GM18505 (cell line): ENCODE measurements around the gene SMIM35.

Source experiments
- ATAC-seq: cut with Tn5 transposase; IDR thresholded peaks from one replicate; pipeline ENCODE4 v1.9.1; 2021; ENCODE audit not compliant: unreplicated experiment
- POLR2A ChIP-seq: IDR thresholded peaks from 4 replicates; pipeline ENCODE4 v1.6.1; 2011; ENCODE audit warnings: borderline replicate concordance; ENCODE audit not compliant: insufficient read depth, insufficient read length; ENCODE audit errors: extremely low read depth

SMIM35 gene

GRCh38 chr11:118086913-118087768 lies at the start of gene SMIM35:
SMIM35 (minus strand) TSS chr11:118086963; CDS start chr11:118086757, 206 bp downstream.
- ATAC-seq: no peak
- TF ChIP-seq POLR2A: no peak

- no peak for TF ChIP-seq POLR2A
- no peak for ATAC-seq
These were observed 49.6 kb upstream of the SMIM35 start for GRCh38 chr11:118136341-118136740.

GRCh38 chr11:118135796-118136165 lies 49.0 kb upstream of the SMIM35 start:
- ATAC-seq: no peak
- no peak for TF ChIP-seq POLR2A

- TF ChIP-seq POLR2A: no peak
- no peak for ATAC-seq
These were observed 48.5 kb upstream of the SMIM35 start for GRCh38 chr11:118135051-118135795.

GRCh38 chr11:118133816-118134215 lies 47.1 kb upstream of the SMIM35 start:
- TF ChIP-seq POLR2A: no peak
- ATAC-seq: no peak

GRCh38 chr11:118132385-118133151 lies 45.8 kb upstream of the SMIM35 start:
- no peak for ATAC-seq

GRCh38 chr11:118129471-118130172 lies 42.9 kb upstream of the SMIM35 start:
- no peak for TF ChIP-seq POLR2A
- no peak for ATAC-seq

More at GRCh38 chr11:118132385-118133151, 45.8 kb upstream of the SMIM35 start:
- TF ChIP-seq POLR2A: no peak

- ATAC-seq: no peak
- no peak for TF ChIP-seq POLR2A
These were observed 42.1 kb upstream of the SMIM35 start for GRCh38 chr11:118128721-118129470.

GRCh38 chr11:118128310-118128709 lies 41.5 kb upstream of the SMIM35 start:
- no peak for ATAC-seq
- no peak for TF ChIP-seq POLR2A

GRCh38 chr11:118126082-118126838 lies 39.5 kb upstream of the SMIM35 start:
- no peak for ATAC-seq
- TF ChIP-seq POLR2A: peak; percentile 45

- no peak for TF ChIP-seq POLR2A
These were observed 38.3 kb upstream of the SMIM35 start for GRCh38 chr11:118124929-118125535.

GRCh38 chr11:118120793-118121192 lies 34.0 kb upstream of the SMIM35 start:
- no peak for ATAC-seq
- no peak for TF ChIP-seq POLR2A

More at GRCh38 chr11:118124929-118125535, 38.3 kb upstream of the SMIM35 start:
- no peak for ATAC-seq
